ENCODE measurements around the gene ZKSCAN1.
"Not testable (repeated sequence)": the region's sequence is repeated elsewhere in the genome, so short reads cannot be mapped to it uniquely, and the experiment has no call there.

Gene ZKSCAN1

DNA sequence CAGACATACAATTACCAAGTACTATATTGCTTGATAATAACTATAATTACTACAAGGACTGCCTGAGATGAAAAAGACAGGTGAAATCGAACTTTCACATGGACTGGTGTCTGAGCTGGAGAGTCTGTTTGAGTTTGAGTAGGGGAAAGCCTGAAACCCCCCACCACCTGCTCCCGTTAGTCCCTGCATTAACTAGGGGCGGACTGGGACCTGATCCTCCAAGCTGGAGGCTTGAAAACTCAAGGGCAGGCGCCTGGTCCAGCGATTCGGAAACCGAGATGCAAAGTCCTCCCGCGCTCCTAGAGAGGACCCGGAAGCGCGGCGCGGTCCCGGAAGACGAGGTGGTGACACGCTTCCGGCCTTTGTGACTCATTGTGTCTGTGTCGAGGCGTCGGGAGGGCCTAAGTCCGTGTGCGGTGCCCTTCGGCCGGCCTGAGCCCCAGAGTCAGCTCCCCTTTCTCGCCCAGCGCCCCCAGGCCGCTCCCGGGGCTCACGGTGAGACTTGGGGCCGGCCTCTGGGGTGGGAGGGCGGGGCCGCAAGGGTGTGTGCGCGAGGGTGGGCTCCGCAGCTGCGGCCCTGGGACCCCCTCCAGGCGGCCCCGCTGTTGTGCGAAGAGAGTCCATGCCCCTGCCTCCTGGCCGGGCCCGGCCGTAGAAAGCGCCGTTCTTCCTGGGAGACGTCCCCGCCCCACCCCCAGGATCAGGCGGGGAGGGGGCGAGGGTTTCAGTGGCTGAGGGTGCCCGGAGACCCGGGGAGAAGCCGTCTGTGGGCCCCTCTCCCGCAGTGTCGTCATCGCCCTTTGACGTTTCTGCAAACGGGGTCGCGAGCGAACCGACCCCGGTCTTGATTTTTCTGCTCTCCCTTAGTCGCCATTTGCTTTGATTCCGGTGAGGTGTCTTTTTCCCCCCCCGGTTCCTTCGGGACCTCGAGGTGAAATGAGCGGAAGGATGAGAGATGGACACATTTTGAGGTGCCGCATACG, at the start of gene ZKSCAN1:
ZKSCAN1 (plus strand) TSS at position 365 of the 983 bp plus-strand sequence. CDS start 7,911 bp downstream, outside the sequence.
- DNase-seq = peak; percentile 48 to 62

DNA sequence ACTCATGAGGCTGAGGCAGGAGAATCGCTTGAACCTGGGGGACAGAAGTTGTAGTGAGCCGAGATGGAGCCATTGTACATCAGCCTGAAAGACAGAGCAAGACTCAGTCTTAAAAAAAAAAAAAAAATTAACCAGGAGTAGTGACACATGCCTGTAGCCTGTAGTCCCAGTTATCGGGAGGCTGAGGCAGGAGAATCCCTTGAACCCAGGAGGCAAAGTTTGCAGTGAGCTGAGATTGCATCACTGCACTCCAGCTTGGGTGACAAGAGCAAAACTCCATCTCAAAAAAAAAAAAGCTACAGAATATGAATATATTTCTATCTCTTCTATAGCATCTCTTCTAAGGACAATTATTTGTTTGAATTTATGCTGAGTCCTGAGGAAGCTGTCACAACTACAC, 46.1 kb upstream of the ZKSCAN1 start:
- DNase-seq = no peak

DNA sequence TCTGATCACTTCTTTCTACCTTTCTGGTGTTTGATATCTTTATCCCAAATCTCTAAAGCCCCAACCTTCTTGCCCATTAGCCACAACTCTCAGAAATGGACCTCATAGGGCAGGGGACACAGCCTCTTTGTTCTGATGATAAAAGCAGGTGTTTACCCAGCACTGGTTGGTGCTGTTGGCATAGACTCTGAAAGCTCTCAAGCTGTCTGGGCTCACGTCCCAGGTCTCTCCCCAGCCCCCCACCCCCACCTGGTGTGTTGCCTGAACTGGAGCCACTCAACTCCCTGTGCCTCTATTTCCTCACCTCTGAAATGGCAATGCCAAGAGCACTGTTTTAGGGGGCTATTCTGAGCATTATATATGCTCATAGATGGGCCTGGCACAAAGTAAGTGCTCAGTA, 45.6 kb upstream of the ZKSCAN1 start:
- DNase-seq = not testable (repeated sequence)

DNA sequence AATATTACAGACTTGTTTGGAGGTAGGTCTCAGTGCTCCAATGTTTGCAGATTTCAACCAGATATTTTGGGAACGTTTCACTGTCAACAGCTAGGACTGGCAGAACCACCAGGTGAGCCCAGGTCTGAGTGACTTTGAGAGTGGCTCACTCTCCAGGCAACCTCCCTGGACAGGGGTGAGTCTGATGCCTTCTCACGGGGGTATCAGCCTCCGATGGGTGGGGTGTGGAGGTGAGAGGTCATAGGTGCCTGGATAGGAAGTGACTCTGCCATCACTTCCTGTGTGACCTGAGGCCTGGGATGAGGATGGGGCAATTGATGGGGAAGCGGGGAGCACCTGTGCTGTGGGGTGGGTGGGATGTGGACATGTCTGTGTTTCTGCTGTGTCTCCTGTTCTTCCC, 44.2 kb upstream of the ZKSCAN1 start:
- no peak for DNase-seq

- not testable (repeated sequence) for DNase-seq
Observed at GRCh38 chr7:99973817-99974216, 41.6 kb upstream of the ZKSCAN1 start.

DNA sequence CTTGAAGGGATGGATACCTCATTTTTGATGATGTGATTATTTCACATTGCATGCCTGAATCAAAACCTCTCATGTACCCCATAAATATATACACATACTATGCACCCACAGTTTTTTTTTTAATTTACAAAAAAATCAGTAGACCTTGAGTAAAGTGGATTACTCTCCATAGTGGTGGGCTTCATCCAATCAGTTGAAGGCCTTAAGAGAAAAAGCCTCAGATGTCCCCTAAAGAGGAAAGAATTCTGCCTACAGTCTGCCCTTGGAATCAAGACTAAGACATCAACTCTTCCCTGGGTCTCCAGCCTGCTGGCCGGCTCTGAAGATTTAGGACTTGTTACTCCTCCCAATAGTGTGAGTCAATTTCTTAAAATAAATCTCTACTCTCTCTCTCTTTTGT, 40.7 kb upstream of the ZKSCAN1 start:
- DNase-seq = no peak

DNA sequence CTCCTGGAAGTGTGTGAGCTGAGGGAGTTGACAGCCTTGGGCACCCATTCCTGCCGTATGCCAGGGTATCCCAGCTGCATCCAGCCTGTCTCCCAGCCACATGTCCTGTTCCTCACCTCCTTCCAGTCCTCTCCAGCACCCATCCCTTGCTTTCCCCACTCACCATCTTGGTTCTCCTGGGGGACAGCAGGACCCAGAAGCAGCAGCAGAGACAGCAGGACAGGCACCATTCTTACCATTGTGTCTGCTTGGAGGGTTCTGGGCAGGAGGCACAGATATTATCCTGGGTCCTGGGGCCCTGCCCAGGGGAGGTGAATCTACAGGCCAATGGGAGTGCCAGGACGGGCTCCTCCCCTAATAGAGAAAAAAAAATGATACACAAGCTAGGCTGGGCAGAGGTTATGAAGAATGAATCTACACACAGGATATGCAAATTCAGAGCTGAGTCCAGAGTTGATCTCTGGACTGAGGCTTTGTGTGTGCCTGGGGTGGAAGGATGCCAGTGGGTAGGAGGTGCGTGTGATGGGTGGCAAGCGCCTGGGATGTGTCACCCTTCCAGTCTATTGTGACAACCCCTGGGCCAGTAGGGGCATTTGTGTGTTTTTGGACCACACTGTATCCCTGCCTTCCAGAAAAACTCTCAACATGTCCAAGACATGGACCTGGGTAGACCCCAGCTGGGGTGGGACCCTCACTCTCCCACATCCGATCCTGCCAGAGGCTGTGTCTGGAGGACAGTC, 39.4 kb upstream of the ZKSCAN1 start, which contains the start of gene AZGP1:
AZGP1 (minus strand) TSS at position 250 of the 740 bp plus-strand sequence; CDS start at position 239, 11 bp downstream.
- no peak for DNase-seq

GRCh38 chr7:99976626-99977025, 38.8 kb upstream of the ZKSCAN1 start:
- no peak for DNase-seq

DNA sequence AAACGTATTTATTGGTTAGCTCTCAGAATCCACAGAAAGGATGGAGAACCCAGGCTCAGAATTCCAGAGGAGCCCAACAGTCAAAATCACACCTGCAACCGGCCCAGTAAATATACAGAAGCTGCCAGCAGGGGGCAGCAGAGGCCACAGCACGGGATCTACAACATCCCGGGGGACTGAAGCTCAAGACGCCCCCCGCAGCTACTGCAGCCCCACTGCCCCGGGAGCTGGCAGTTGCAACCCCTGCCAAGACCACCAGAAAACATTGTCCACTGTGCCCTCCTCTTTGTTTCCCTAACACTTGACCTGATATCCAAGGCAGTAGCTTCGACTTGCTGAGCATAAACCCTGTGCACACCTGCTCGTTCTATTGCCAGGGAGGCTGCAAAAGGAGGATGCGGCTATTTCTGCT, 35.6 kb upstream of the ZKSCAN1 start:
- DNase-seq = not testable (repeated sequence)

DNA sequence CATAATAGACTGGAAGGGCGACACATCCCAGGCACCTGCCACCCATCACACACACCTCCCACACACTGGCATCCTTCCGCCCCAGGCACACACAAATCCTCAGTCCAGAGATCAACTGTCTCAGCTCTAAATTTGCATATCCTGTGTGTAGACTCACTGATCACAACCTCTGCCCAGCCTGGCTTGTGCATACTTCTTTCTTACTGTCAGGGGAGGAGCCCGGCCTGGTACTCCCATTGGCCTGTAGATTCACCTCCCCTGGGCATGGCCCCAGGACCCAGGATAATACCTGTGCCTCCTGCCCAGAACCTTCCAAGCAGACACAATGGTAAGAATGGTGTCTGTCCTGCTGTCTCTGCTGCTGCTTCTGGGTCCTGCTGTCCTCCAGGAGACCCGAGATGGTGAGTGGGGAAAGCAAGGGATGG, 34.9 kb upstream of the ZKSCAN1 start:
- DNase-seq = not testable (repeated sequence)

GRCh38 chr7:99981066-99981465, 34.3 kb upstream of the ZKSCAN1 start:
- DNase-seq = not testable (repeated sequence)

GRCh38 chr7:99984593-99984992, 30.8 kb upstream of the ZKSCAN1 start:
- no peak for DNase-seq

GRCh38 chr7:99987306-99987705, 28.1 kb upstream of the ZKSCAN1 start:
- not testable (repeated sequence) for DNase-seq

DNA sequence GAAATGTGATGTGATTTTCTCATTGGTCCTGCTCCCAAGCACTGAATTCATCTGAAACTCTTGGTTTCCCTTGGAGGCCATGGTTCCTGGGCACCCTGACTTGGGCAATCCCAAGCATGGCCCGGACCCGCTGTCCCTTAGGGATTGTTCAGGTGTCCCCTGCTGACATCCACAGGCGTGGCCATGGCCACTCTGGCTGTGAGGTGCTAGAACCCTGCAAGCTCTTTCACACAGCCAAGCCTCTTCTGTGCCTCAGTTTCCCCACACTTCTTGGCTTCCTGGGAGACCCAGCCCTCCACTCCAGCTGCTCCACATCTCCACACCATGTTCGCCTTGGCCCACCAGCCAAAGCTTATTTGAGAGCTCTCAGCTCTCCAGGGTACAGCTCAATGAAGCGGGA, 27.6 kb upstream of the ZKSCAN1 start:
- no peak for DNase-seq

GRCh38 chr7:99990460-99990852, 24.9 kb upstream of the ZKSCAN1 start:
- DNase-seq = no peak

DNA sequence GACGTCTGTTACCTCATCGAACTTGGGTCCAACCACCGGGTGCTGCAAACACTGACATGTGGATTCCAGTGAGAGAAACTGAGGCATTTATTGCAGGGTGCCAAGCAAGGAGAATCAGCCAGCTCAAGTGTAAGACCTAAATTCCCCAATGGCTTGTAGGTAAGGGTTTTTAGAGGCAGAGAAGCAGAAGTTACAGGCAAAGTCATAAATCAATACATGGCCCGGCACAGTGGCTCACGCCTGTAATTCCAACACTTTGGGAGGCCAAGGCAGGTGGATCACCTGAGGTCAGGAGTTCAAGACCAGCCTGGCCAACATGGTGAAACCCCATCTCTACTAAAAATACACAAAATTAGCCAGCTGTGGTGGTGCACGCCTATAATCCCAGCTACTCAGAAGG, 23.9 kb upstream of the ZKSCAN1 start:
- DNase-seq = not testable (repeated sequence)

- no peak for DNase-seq
Observed at GRCh38 chr7:99992330-99993038, 22.9 kb upstream of the ZKSCAN1 start.

DNA sequence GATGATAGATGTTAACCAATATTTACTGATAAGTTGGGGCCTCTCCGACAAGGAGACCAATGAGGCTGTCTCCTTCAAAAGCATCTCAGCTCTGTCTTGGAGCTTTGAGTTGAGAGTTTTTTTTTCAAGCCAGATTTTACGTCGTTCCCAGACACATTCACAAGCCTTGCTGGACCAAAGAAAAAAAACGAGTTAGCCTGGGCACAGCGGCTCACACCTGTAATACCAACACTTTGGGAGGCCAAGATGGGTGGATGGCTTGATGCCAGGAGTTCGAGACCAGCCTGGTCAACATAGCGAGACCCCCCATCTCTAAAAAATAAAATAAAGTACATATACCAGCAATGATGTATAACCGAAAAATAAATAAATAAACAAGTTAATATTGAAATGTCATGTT, 20.6 kb upstream of the ZKSCAN1 start:
- no peak for DNase-seq

- DNase-seq = no peak
Observed at GRCh38 chr7:99996755-99997544, 18.4 kb upstream of the ZKSCAN1 start.

DNA sequence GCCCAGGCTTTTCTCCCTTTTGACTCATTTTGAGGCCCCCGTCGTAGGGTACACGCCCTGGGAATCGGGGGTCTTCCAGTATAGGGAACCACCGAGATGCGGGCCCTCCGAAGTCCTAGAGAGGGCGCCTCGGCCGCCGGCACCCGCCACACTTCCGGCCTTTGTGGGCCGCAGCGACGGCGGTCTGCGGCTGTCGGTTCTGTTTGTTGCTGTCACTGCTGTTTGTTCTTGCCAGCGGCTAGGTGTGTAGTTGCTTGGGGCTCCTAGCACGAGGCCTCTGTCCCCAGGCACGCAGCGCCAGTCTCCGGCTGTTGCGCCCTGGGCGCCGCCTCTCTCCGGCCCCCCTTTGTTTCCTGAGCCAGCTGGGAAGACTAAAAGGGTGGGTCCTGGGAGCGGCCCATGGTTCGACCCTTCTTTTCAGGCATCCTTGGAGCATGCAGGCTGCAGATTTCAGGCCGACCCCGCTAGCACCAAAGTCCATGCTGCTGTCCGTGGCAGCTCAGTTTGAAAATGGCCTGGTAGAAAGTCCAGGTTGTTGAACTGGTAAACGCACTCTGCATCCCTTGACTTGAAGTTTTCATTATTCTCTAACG, 17.8 kb upstream of the ZKSCAN1 start:
- peak in 1 of 2 experiments; percentile 7 for DNase-seq

DNA sequence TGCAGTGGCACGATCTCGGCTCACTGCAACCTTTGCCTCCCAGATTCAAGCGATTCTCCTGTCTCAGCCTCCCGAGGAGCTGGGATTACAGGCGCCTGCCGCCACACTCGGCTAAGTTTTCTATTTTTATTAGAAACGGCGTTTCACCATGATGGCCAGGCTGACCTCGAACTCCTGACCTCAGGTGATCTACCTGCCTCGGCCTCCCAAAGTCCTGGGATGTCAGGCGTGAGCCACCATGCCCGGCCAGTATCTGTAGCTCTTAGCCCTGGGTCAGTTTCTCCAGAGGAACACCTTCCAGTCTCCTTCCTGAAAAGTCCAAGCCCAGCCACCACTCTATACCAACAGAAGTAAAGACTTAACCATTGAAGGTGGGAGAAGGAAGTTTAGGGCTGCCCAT, 15.2 kb upstream of the ZKSCAN1 start:
- no peak for DNase-seq
